ENCODE measurements around the gene EFNB1. TPM values are rescaled to one million over a fixed set of nuclear protein-coding genes. Genes with fewer than 3 reads are reported as not detected.

EFNB1 gene
- total and polyA plus RNA-seq, 10 of the 15 experiments (the other 5 are each of a cell fraction or from before 2014, with no cell fraction given), result 0.02 to 1.0 (median 0.81) TPM; not detected in 1

- TF ChIP-seq ZBTB11 (CRISPR knock-in tag; IDR thresholded peaks at IDR 0.05) (no peak), NR2C2 (IDR thresholded peaks at IDR 0.05; ENCODE audit: borderline replicate concordance, control insufficient read depth, insufficient read length, low read depth) (no peak), PAX8 (IDR thresholded peaks at IDR 0.05) (no peak), SMAD5 (IDR thresholded peaks at IDR 0.05; ENCODE audit: low read depth) (no peak), MTA2 (IDR thresholded peaks at IDR 0.05; ENCODE audit: low read depth) (no peak), RUNX3 (IDR thresholded peaks at IDR 0.05; ENCODE audit: low read length) (no peak)
Observed at GRCh38 chrX:68835104-68835442, 6.3 kb downstream of the EFNB1 start (continued).

GRCh38 chrX:68835468-68835867 lies 6.6 kb downstream of the EFNB1 start:
- DNase-seq (ENCODE audit: low read depth, low spot score) (no peak), FAIRE-seq (no peak), ATAC-seq (no peak)
- WGBS (ENCODE audit: insufficient coverage, insufficient replicate concordance, low lambda C conversion rate, missing lambda C conversion rate), result 37% methylated on average over 5 of the region's 5 CpGs
- ChIA-PET POLR2A (interaction anchor here (1.1 kb wide), 1 partner anchor 255 kb away, joined by 3 read pairs; no protein-coding TSS in a partner anchor), CTCF (no interaction called here), RAD21 (ENCODE audit: unreplicated experiment) (no interaction called here), SMC1A (ENCODE audit: uncharacterized antibody, unreplicated experiment) (no interaction called here)
- no peaks in the 10 kb centered on the region; the same call in 2 of the 3 replicates for H3K9me3 ChIP-seq (replicated peaks; ENCODE audit: control insufficient read depth, insufficient read depth, low read length)
- no TSS peak for BruUV-seq (replicated peaks)
- TF ChIP-seq ZSCAN29 (IDR thresholded peaks at IDR 0.05) (no peak), ASH2L (IDR thresholded peaks at IDR 0.05; ENCODE audit: borderline replicate concordance, low read depth) (no peak), TBL1XR1 (IDR thresholded peaks at IDR 0.05; ENCODE audit: low read depth, low read length) (no peak), IKZF1 (conservative IDR thresholded peaks at IDR 0.05) (no peak)
- intact Hi-C loops (cut with micrococcal nuclease; ENCODE audit: unreplicated experiment) (no loop called here), in situ Hi-C loops (cut with MboI) (no loop called here)
- H3K4me2 ChIP-seq (ENCODE audit: control insufficient read depth, insufficient read depth), result no peak overlapping the region
- no peak overlapping the region for H3K9ac ChIP-seq (ENCODE audit: control insufficient read depth, insufficient read depth, low read length)
- no peak overlapping the region for H2AFZ ChIP-seq (ENCODE audit: control insufficient read depth, low read depth, low read length)
- H4K20me1 ChIP-seq (ENCODE audit: control insufficient read depth, insufficient read depth), result no peaks in the 10 kb centered on the region
- H3K27me3 ChIP-seq (replicated peaks in 1 of 2; ENCODE audit: control insufficient read depth in 2 of 2, insufficient read depth in 2 of 2, low read length in 1 of 2), result peaks cover 0 to 1% of the 10 kb centered on the region in 2 experiments; a peak in 2 of 4 replicates
- H3K27ac ChIP-seq (ENCODE audit: control insufficient read depth, insufficient read depth), result no peak overlapping the region
- H3K79me2 ChIP-seq (ENCODE audit: control insufficient read depth, insufficient read depth, low read length), result no peaks in the 10 kb centered on the region
- H3K4me1 ChIP-seq (ENCODE audit: control insufficient read depth, insufficient read depth, low read length), result no peaks in the 10 kb centered on the region
- H3K36me3 ChIP-seq (ENCODE audit: control insufficient read depth in 2 of 2, insufficient read depth in 2 of 2, low read length in 1 of 2), result no peaks in the 10 kb centered on the region
- no peak overlapping the region for H3K4me3 ChIP-seq
